SH-SY5Y (cell line): ENCODE data around the gene POU3F3.

ENCODE experiments used
- GATA2 ChIP-seq: IDR thresholded peaks from 2 replicates; pipeline ENCODE4 v1.6.1; 2011; ENCODE audit warnings: mild to moderate bottlenecking, low read depth, low read length
- GATA3 ChIP-seq: IDR thresholded peaks from 2 replicates; pipeline ENCODE4 v1.6.1; 2011; ENCODE audit warnings: low read depth, mild to moderate bottlenecking, low read length, moderate library complexity

DNA sequence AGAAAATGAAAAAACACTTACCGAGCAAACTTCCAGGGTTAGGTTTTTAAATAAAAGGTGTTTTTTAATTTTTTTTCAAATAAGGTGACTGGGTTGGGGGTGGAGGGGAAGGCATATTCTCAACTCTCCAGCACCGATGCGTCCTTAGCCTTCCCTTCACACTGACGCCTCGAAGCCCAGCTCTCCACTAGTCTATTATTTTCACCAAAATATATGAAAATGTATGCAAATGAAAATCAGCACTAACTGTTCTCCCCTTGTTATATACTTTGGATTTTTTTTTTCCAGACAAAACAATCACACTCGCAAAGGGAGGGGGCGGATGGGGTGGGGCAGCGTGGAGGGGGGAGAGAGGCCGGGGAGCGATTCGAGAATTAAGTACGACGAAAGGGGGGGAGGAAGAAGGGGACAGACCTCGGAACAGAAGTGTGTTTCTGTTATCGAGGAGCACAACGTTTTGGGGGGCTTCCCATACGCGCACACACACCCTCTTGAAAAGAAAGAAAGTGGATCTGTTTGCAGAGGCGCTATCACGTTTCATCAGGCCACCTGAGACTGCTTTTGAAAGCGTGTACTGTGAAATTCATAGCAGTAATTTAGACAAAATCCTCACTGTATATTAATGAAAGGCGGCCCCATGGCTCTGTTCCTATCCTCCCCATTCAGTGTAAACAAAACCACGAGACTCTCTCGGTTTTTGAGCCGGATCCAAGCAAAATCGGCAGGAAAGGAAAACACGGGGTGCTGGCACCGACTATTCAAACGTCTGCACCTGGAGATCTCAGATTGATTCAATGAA, 2.4 kb upstream of the POU3F3 start:
- TF ChIP-seq GATA3 = no peak
- TF ChIP-seq GATA2 = no peak
